Measurements from ENCODE around the gene PNP.

The PNP gene

DNA sequence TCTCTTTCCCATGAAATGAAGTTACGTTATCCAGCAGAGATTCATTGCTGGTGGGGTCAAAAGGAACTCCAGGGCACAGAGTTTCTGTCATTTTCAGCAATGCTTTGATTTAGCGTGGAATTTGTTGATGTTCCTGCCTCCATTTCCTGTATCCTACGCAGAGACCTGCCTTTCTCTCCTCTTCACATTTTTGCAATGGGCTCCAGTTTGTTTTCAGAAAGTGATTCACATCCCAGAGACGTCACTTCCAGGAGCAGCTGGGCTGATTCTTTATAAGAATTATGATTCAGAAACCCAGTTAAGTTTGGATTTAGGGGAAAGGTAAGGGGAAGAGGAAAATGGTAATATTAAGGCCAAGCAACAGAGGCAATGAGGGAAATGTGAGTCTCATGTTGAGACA, 47.7 kb downstream of the PNP start:
- H3K4me3 ChIP-seq (ENCODE audit: low read depth in 1 of 2, low read length in 2 of 2), result no peak overlapping the region
- H3K27me3 ChIP-seq (ENCODE audit: control insufficient read depth in 1 of 2, insufficient read depth in 2 of 2, low read length in 2 of 2), result no peaks in the 10 kb centered on the region
- no peak overlapping the region for H3K9ac ChIP-seq (ENCODE audit: low read length)
- no peaks in the 10 kb centered on the region for H3K36me3 ChIP-seq (ENCODE audit: insufficient read depth, low read length)
- no peak overlapping the region for H3K27ac ChIP-seq (ENCODE audit: low read depth, low read length)
- no peaks in the 10 kb centered on the region for H3K4me1 ChIP-seq (ENCODE audit: insufficient read depth, low read length)
- H3K9me3 ChIP-seq (ENCODE audit: low read length), result no peaks in the 10 kb centered on the region

DNA sequence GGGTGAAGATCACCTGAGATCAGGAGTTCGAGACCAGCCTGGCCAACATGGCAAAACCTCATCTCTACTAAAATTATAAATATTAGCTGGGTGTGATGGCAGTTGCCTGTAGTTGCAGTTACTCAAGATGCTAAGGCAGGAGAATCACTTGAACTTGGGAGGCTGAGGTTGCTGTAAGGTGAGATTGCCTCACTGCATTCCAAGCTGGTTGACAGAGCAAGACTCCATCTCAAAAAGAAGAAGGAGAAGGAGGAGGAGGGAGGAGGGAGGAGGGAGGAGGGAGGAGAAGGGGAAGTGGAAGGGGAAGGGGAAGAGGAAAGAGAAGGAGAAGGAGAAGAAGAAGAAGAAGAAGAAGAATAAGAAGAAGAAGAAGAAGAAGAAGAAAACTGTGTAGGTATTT, 53.1 kb downstream of the PNP start:
- Histone ChIP-seq H3K36me3 (ENCODE audit: insufficient read depth, low read length) (no peaks in the 10 kb centered on the region), H3K4me3 (ENCODE audit: low read depth in 1 of 2, low read length in 2 of 2) (no peak overlapping the region), H3K9me3 (ENCODE audit: low read length) (no peaks in the 10 kb centered on the region), H3K27me3 (ENCODE audit: control insufficient read depth in 1 of 2, insufficient read depth in 2 of 2, low read length in 2 of 2) (no peaks in the 10 kb centered on the region), H3K4me1 (ENCODE audit: insufficient read depth, low read length) (no peaks in the 10 kb centered on the region), H3K27ac (ENCODE audit: low read depth, low read length) (no peak overlapping the region), H3K9ac (ENCODE audit: low read length) (no peak overlapping the region)

GRCh38 chr14:20524027-20524426, 54.8 kb downstream of the PNP start:
- H3K4me1 ChIP-seq (ENCODE audit: insufficient read depth, low read length), result no peaks in the 10 kb centered on the region
- no peak overlapping the region for H3K27ac ChIP-seq (ENCODE audit: low read depth, low read length)
- no peaks in the 10 kb centered on the region for H3K36me3 ChIP-seq (ENCODE audit: insufficient read depth, low read length)
- H3K27me3 ChIP-seq (ENCODE audit: control insufficient read depth in 1 of 2, insufficient read depth in 2 of 2, low read length in 2 of 2), result no peaks in the 10 kb centered on the region
- no peak overlapping the region for H3K9ac ChIP-seq (ENCODE audit: low read length)
- H3K4me3 ChIP-seq (ENCODE audit: low read depth in 1 of 2, low read length in 2 of 2), result no peak overlapping the region
- H3K9me3 ChIP-seq (ENCODE audit: low read length), result no peaks in the 10 kb centered on the region

All from muscle layer of colon (tissue), 2 donors.